GM12891 (cell line): ENCODE measurements around the gene SHMT1.

Source experiments
- DNase-seq: peaks from one replicate; pipeline ENCODE4 v3.0.0; 2011; ENCODE audit warnings: low spot score; ENCODE audit not compliant: insufficient read length
- FAIRE-seq: peaks from 2 replicates; lab custom pipeline; 2011; peaks lifted over from hg19 to GRCh38; lab: Jason Lieb, UNC
- PAX5 ChIP-seq: IDR thresholded peaks from 2 replicates; pipeline ENCODE4 v1.6.1; 2011; ENCODE audit warnings: low read length, moderate library complexity, mild to moderate bottlenecking; ENCODE audit not compliant: insufficient read depth, severe bottlenecking
- POLR2A ChIP-seq: IDR thresholded peaks from 2 replicates; pipeline ENCODE4 v1.6.1; 2011; ENCODE audit warnings: low read depth, low read length, control low read depth
- POLR2AphosphoS5 ChIP-seq: IDR thresholded peaks from 2 replicates; pipeline ENCODE4 v1.6.1; 2011; ENCODE audit warnings: low read depth, low read length, control low read depth
- POU2F2 ChIP-seq: IDR thresholded peaks from 2 replicates; pipeline ENCODE4 v1.6.1; 2011; ENCODE audit warnings: low read depth, mild to moderate bottlenecking, control low read depth, low read length, moderate library complexity
- SPI1 ChIP-seq: IDR thresholded peaks from 2 replicates; pipeline ENCODE4 v1.6.1; 2011; ENCODE audit warnings: low read depth, low read length, control low read depth
- TAF1 ChIP-seq: IDR thresholded peaks from 2 replicates; pipeline ENCODE4 v1.6.1; 2011; ENCODE audit warnings: low read depth, low read length, control low read depth

SHMT1 gene

DNA sequence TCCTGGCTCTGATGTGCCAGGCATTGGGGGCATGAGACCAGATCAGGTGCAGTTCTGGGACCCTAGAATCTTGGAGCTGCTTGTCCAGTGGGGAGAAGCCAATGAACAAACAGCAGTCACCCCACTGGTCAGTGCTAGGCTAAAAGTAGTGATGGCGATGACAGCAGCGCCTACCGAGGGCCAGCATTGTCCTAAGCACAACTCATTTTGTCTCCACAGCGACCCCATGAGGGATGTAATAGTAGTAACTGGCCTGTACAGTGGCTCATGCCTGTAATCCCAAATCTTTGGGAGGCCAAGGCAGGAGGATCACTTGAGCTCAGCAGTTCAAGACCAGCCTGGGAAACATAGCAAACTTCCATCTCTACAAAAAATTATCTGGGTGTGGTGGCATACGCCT is 42.0 kb downstream of the SHMT1 start:
- DNase-seq (no peak), FAIRE-seq (no peak)
- TF ChIP-seq POLR2A (no peak), PAX5 (no peak), SPI1 (no peak)

DNA sequence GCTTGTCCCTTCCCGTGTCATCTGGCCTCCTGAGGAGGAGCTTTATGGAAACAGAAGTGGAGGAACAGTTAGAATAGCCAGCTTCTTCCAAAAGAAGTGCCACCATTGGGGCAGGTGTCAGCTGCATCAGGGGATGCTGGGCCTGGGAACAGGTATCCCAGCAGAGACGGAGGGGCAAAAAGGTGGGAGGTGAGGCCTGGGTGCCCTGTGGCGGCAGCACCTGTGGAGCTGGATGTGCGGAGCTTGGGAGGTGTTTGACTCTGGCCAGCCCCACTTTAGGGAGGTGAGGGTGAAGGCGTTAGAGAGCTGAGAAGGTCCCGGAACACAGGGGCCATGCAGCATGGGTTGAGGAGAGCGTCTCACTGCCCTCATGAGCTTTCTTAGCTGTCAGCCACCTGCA is 43.0 kb downstream of the SHMT1 start:
- DNase-seq (no peak), FAIRE-seq (no peak)
- no peak; the same call in 1 of the 2 replicates for TF ChIP-seq POLR2A
- TF ChIP-seq POLR2AphosphoS5 = peak; percentile 6; the same call in 1 of the 2 replicates
- no peak for TF ChIP-seq PAX5
- TF ChIP-seq POU2F2 = no peak
- TF ChIP-seq TAF1 = no peak

DNA sequence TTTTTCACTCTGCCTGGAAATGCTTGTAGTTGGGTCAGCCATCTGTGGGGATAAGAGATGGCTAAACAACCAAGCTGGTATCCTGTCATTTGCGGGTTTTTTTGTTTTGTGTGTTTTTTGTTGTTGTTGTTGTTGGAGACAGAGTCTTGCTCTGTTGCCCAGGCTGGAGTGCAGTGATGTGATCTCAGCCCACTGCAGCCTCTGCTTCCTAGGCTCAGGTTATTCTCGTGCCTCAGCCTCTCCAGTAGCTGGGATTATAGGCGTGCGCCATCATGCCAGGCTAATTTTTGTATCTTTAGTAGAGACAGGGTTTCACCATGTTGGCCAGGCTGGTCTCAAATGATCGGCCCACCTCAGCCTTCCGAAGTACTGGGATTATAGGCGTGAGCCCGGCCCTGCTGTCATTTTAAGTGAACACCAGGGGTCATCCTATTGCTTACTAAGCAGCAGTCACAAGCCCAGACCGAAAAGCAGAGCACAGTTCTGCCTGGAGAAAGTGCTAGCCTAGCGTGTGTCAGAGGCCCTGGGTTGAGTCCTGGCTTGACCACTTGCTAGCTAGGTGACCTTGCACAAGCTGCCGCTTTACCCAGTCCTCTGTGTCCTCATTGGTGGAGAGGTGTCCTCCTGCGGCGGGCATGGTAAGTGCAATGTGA is 43.6 kb downstream of the SHMT1 start:
- TF ChIP-seq POLR2AphosphoS5 = no peak
- no peak for TF ChIP-seq TAF1
- no peak for DNase-seq
- peak; percentile 94 for FAIRE-seq

DNA sequence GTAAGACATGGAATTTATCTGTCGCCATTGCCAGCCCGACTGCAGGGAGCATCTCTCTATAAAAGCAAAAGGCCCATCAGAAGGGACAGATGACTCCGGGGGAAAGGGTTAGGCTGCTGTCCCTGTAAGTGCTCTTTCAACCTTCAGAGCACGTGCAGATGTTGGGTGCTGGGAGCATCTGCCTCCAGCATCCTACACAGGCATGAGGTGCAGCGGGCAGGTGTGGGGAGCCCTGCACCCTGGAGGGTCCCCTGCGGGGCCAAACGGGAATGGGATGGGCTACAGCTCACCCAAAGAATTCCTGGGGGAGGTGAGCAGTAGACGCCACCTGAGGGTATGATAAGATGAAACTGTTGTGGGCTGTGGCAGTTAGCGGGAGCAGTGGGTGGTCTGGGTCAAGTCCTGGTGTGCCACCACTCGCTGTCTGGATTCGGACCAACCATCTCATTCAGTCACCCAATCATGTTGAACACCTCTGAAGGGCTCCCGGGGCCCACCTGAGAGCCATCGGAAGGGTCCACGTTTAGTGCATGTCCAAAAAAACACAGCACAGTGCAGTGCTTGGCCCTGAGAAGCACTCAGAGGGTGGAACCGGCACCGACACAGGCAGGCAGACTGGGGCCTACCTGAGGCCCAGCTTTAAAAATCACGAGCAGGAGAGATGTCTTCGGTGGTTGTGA is 44.4 kb downstream of the SHMT1 start:
- TF ChIP-seq POU2F2 (no peak), TAF1 (no peak), POLR2AphosphoS5 (no peak), SPI1 (no peak), PAX5 (no peak), POLR2A (no peak)
- FAIRE-seq (no peak), DNase-seq (no peak)

DNA sequence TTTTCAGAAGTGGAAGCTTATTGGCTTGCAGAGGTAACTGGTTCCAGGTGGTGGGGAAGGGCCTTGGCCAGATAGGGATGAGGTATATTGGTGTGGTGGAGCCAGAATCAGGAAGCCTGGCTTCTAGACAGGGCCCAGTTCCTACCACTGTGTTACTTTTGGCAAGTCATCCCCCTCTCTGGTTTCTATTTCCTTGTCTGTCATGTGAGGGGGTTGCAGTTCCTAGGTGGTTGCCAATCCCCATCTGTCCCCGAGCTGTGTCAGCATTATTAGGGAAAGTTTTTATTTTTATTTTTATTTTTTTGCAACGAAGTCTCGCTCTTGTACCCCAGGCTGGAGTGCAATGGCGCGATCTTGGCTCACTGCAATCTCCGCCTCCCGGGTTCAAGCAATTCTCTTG is 45.2 kb downstream of the SHMT1 start:
- no peak for TF ChIP-seq POLR2A
- TF ChIP-seq POLR2AphosphoS5 = no peak
- no peak for TF ChIP-seq PAX5
- TF ChIP-seq POU2F2 = no peak
- no peak for TF ChIP-seq SPI1
- no peak for TF ChIP-seq TAF1
- no peak for FAIRE-seq
- DNase-seq = no peak

DNA sequence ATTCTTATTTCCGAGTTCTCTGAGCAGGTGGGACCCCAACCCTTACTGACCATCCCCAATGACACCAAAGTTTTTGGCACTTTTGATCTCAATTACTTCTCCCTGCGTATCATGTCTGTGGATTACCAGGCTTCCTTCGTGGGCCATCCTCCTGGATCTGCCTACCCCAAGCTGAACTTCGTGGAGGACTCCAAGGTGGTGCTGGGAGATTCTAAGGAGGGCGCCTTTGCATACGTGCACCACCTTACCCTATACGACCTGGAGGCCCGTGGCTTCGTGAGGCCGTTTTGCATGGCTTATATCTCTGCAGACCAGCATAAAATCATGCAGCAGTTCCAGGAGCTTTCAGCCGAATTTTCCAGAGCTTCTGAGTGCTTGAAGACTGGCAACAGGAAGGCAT is 47.4 kb downstream of the SHMT1 start:
- TF ChIP-seq POLR2A (no peak), POU2F2 (no peak), SPI1 (no peak), POLR2AphosphoS5 (no peak), TAF1 (no peak), PAX5 (no peak)
- DNase-seq (no peak), FAIRE-seq (no peak)

DNA sequence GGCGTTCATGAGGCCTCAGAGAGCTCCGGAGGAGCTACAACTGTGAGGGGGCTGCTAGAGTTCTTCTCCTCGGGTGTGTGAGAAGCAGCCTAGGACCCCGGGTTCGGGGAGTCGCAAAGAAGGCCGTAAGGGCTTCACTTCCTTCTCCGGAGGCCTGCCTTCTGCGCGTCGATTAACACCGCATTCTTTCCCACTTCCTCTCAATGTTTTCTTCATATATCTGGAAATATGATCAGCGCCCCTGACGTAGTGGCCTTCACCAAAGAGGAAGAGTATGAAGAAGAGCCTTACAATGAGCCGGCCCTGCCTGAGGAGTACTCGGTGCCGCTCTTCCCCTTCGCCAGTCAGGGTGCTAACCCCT is 47.8 kb downstream of the SHMT1 start:
- no peak for FAIRE-seq
- TF ChIP-seq SPI1 (peak; percentile 80), TAF1 (no peak), POLR2A (no peak)
- no peak for DNase-seq

DNA sequence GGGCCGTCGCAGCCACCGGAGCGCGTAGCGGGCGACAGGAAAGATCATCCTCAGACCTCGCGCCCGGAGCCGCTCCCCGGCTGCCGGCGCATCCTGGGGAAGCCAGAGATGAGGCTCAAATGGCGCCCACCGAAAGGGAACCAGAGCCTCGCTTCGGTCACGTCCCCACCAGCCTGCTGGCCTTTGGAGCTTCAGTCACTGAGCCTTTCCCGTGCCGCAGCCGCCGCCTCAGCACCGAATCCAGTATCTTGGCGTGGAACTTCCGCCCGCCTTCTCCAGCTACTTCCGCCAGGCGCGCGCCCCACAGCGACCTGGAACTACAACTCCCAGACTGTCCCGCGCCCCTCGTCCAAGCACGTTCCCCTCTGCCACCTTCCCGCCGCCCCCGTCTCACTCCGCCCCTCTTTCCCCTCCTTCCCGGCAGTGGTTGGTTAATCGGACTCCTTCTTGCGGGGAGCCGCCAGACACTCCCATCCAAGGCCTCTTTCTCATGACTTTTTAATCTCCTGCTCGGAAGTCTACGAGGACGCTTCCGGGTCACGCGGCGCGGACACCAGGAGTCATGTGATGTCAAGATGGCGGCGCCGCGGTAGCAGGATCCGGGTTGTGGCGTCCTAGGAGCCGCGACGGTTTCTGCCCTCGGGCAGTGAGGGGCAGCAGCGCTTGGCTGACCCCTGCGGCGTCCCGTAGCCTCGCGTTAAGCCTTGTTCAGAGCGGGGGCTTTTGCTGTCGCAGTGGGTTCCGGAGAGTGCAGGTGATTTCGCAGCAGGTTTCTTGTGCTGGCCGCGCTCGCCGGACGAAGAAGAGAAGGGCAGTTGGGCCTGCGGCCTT is 48.4 kb downstream of the SHMT1 start, which contains the start of the genes SMCR8 and TOP3A:
TSS of gene SMCR8 (plus strand) at position 563 of the 831 bp plus-strand sequence. CDS start 497 bp downstream, outside the sequence.
TSS of gene TOP3A (minus strand) at position 264 of the 831 bp plus-strand sequence. CDS start at position 48, 216 bp downstream.
- FAIRE-seq = peak; percentile 98
- DNase-seq = peak; percentile 89
- TF ChIP-seq PAX5 = peak; percentile 35
- TF ChIP-seq POU2F2 = 0 out of 2 replicates have a peak, but pooled peaks have one; percentile 38
- TF ChIP-seq SPI1 = peak; percentile 29; the same call in 1 of the 2 replicates
- TF ChIP-seq TAF1 = peak; percentile 87
- TF ChIP-seq POLR2A = peak; percentile 64
- peak; percentile 59; the same call in 1 of the 2 replicates for TF ChIP-seq POLR2AphosphoS5

DNA sequence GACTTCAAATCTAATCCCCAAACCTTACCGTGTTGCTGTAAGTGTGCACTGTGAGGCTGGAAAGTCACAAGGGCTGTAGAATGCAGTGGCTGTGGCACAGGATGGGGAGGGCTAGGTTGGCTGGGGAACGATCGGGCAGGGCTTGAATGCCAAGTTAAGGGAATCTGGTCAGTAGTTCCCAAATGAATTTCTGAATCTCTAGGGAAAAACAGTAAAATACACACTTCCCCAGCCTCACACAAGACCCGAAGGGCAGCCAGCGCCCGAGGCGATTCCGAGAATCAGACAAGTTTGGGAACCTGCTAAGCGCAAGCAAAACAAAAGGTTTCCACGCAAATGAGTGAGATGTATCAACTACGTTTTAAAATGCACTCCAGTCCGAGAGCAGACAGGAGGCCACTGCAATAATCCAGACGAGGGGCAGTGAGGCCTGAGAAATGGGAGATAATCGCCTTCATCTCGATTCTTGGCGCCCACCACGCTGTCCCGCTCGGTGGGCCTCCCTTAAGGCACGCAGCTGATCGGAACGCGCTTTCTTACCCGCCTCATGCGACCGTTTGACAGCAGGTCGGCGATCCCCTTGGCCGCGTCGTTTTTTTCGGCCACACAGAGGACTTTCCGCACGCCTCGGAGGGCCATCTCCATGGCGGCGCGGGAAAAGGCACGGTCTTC is 49.2 kb downstream of the SHMT1 start:
- FAIRE-seq (peak; percentile 35), DNase-seq (no peak)
- TF ChIP-seq TAF1 (no peak), POLR2A (no peak), PAX5 (no peak), SPI1 (no peak), POU2F2 (no peak), POLR2AphosphoS5 (no peak)
